Activated CD4-positive, alpha-beta memory T cell treated with anti-CD3 and anti-CD28 coated beads for 36 hours (primary cell): ENCODE measurements around the gene C9orf50. TPM values are rescaled to one million over a fixed set of nuclear protein-coding genes. Genes with fewer than 3 reads are reported as not detected.
"Not testable (repeated sequence)": the region's sequence is repeated elsewhere in the genome, so short reads cannot be mapped to it uniquely, and the experiment has no call there.

Experiments
- CTCF ChIA-PET: fragments of 350-600 bp; sonication (Branson Sonifier 250); formaldehyde crosslinking; loops from one replicate; lab custom pipeline; 2021; ENCODE audit warnings: antibody characterized with exemption, inconsistent platforms; lab: Charles Lee
- POLR2A ChIA-PET: fragments of 350-600 bp; sonication (Branson Sonifier 250); formaldehyde crosslinking; loops from one replicate; lab custom pipeline; 2021; ENCODE audit warnings: antibody characterized with exemption; lab: Charles Lee
- DNase-seq: peaks from one replicate; pipeline ENCODE4 v3.0.0-alpha.2; 2020
- H3K27ac Mint-ChIP-seq: one replicate; pipeline ENCODE4 v1.8.0; 2021; ENCODE audit warnings: mixed read lengths
- H3K27me3 Mint-ChIP-seq: one replicate; pipeline ENCODE4 v1.8.0; 2021; ENCODE audit warnings: mixed read lengths
- H3K36me3 Mint-ChIP-seq: one replicate; pipeline ENCODE4 v1.8.0; 2021; ENCODE audit warnings: mixed read lengths
- H3K4me1 Mint-ChIP-seq: one replicate; pipeline ENCODE4 v1.8.0; 2021; ENCODE audit warnings: low read depth, mixed read lengths
- H3K4me3 Mint-ChIP-seq: one replicate; pipeline ENCODE4 v1.8.0; 2021; ENCODE audit warnings: mild to moderate bottlenecking, mixed read lengths
- H3K9me3 Mint-ChIP-seq: one replicate; pipeline ENCODE4 v1.8.0; 2021; ENCODE audit warnings: mixed read lengths
- intact Hi-C: fragments of 100-400 bp; cut with micrococcal nuclease; formaldehyde crosslinking; loops from one replicate; pipeline ENCODE4 v1.15.1; 2023
- total RNA-seq, 2 experiments: library from RNA; stranded (reverse); gene quantifications; one replicate each; pipeline ENCODE4 v1.2.3, GENCODE V29; 2021

The C9orf50 gene
- total RNA-seq: not detected

GRCh38 chr9:129620669-129621295, at the start of gene C9orf50:
Gene C9orf50, minus strand, starts transcription at chr9:129621101. Its CDS starts 527 bp downstream, at chr9:129620574.
- Mint-ChIP-seq H3K27me3 (peaks cover 22% of the 10 kb centered on the region), H3K36me3 (no peaks in the 10 kb centered on the region), H3K27ac (no peak within 1 kb of the TSS), H3K4me1 (peaks cover 15% of the 10 kb centered on the region), H3K4me3 (peak within 1 kb of the TSS; percentile 12), H3K9me3 (no peaks in the 10 kb centered on the region)
- no peak for DNase-seq
- intact Hi-C loops: no loop called here
- POLR2A ChIA-PET: no interaction called here
- CTCF ChIA-PET: interaction anchor here (0.7 to 8.5 kb wide), 6 partner anchors 10 to 489 kb away, joined by 3 to 147 read pairs (median 6); partner anchors contain the start of gene IER5L

GRCh38 chr9:129669946-129670345, 49.0 kb upstream of the C9orf50 start:
- CTCF ChIA-PET: no interaction called here
- POLR2A ChIA-PET: no interaction called here
- Mint-ChIP-seq H3K27me3 (peaks cover 4% of the 10 kb centered on the region), H3K4me1 (no peaks in the 10 kb centered on the region), H3K9me3 (no peaks in the 10 kb centered on the region), H3K36me3 (no peaks in the 10 kb centered on the region), H3K27ac (no peak overlapping the region), H3K4me3 (no peak overlapping the region)
- intact Hi-C loops: no loop called here
- DNase-seq: no peak

GRCh38 chr9:129669141-129669718, 48.3 kb upstream of the C9orf50 start:
- POLR2A ChIA-PET: interaction anchor here (0.6 kb wide), 1 partner anchor 24 kb away, joined by 4 read pairs; no protein-coding TSS in a partner anchor
- no peaks in the 10 kb centered on the region for H3K36me3 Mint-ChIP-seq
- no peaks in the 10 kb centered on the region for H3K4me1 Mint-ChIP-seq
- DNase-seq: no peak
- intact Hi-C loops: no loop called here
- no peaks in the 10 kb centered on the region for H3K9me3 Mint-ChIP-seq
- peaks cover 6% of the 10 kb centered on the region for H3K27me3 Mint-ChIP-seq
- no peak overlapping the region for H3K4me3 Mint-ChIP-seq
- no peak overlapping the region for H3K27ac Mint-ChIP-seq
- CTCF ChIA-PET: no interaction called here

DNA sequence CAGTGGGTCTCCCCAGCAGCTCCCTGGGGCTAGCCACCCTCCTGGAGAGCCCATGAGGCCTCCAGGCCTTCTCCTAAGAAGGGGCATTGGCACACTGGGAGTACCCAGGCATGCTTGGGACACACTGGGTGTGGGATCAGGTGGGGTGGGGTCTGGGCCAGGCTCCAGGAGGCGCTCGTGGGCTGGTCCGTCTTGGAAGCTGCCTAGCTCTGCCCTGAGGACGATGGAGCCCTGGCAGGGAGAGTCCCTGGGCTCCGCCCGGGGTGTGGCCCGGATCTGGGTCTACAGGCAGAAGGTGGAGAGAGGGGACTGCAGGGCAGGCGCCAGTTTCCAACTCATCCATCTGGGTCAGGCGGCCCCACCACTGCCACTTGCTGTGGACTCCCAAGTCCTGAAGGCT, 46.9 kb upstream of the C9orf50 start:
- POLR2A ChIA-PET: no interaction called here
- intact Hi-C loops: no loop called here
- CTCF ChIA-PET: interaction anchor here (1.7 kb wide), 1 partner anchor 43 kb away, joined by 3 read pairs; no protein-coding TSS in a partner anchor
- Mint-ChIP-seq H3K36me3 (no peaks in the 10 kb centered on the region), H3K4me1 (no peaks in the 10 kb centered on the region), H3K9me3 (no peaks in the 10 kb centered on the region), H3K4me3 (no peak overlapping the region), H3K27me3 (peaks cover 5% of the 10 kb centered on the region), H3K27ac (no peak overlapping the region)
- DNase-seq: no peak

DNA sequence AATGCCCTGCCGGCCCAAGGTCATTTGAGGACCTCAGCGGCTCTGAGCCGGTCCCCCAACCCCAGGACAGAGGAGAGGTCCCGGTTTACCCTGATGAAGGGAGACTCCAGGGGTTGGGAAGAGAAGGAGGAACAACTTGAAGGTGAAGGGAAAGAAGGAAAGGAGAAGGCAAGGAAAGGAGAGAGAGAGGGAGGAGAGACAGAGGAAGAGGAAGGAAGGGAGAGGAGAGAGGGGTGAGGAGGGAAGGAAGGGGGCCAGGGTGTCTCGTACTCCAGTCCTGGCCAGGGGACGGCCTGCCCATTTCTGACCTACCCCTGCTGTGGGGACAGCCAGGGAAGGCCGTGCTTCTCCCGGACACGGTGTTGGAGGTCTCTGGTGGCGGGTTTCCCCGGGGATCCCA, 46.5 kb upstream of the C9orf50 start:
- H3K27me3 Mint-ChIP-seq: peaks cover 4% of the 10 kb centered on the region
- no peaks in the 10 kb centered on the region for H3K36me3 Mint-ChIP-seq
- no peaks in the 10 kb centered on the region for H3K9me3 Mint-ChIP-seq
- intact Hi-C loops: no loop called here
- no peaks in the 10 kb centered on the region for H3K4me1 Mint-ChIP-seq
- no peak overlapping the region for H3K4me3 Mint-ChIP-seq
- DNase-seq: no peak
- H3K27ac Mint-ChIP-seq: no peak overlapping the region
- POLR2A ChIA-PET: no interaction called here
- CTCF ChIA-PET: interaction anchor here (1.7 kb wide), 1 partner anchor 43 kb away, joined by 3 read pairs; no protein-coding TSS in a partner anchor

DNA sequence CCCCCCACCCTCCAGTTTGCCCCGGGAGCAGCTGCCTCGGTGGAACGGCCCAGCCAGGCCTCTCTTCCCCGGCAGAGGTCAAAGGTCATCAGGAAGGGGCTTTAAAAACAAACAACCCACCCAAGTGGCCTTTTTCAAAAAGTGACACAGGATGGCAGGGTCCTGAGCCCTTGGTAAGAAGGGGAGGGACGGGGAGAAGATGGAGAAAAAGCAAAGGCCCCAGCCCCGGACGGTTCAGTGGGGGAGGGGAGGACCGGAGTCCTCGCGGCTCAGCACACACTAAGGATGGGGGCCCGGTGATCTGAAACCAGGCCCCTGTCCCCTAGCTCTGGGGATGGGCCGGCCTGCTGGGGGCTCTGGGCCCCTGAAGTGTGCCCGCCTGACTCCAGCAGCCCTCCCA, 45.7 kb upstream of the C9orf50 start:
- no peak for DNase-seq
- Mint-ChIP-seq H3K4me3 (no peak overlapping the region), H3K36me3 (no peaks in the 10 kb centered on the region), H3K27me3 (peaks cover 4% of the 10 kb centered on the region), H3K27ac (no peak overlapping the region), H3K4me1 (no peaks in the 10 kb centered on the region), H3K9me3 (no peaks in the 10 kb centered on the region)
- intact Hi-C loops: no loop called here
- ChIA-PET CTCF (interaction anchor here (1.7 kb wide), 1 partner anchor 42 kb away, joined by 3 read pairs; no protein-coding TSS in a partner anchor), POLR2A (interaction anchor here (0.6 kb wide), 1 partner anchor 598 kb away, joined by 3 read pairs; no protein-coding TSS in a partner anchor)

GRCh38 chr9:129665814-129666520, 45.1 kb upstream of the C9orf50 start:
- Mint-ChIP-seq H3K4me3 (no peak overlapping the region), H3K36me3 (no peaks in the 10 kb centered on the region), H3K27me3 (peaks cover 4% of the 10 kb centered on the region), H3K27ac (no peak overlapping the region), H3K9me3 (no peaks in the 10 kb centered on the region), H3K4me1 (no peaks in the 10 kb centered on the region)
- intact Hi-C loops: no loop called here
- CTCF ChIA-PET: no interaction called here
- DNase-seq: no peak
- POLR2A ChIA-PET: interaction anchor here (0.6 kb wide), 1 partner anchor 597 kb away, joined by 3 read pairs; no protein-coding TSS in a partner anchor

GRCh38 chr9:129665389-129665775, 44.5 kb upstream of the C9orf50 start, which contains the start of gene PRRX2:
Gene PRRX2, plus strand, starts transcription at chr9:129665647. Its CDS starts 221 bp downstream, at chr9:129665868.
- Mint-ChIP-seq H3K36me3 (no peaks in the 10 kb centered on the region), H3K4me1 (no peaks in the 10 kb centered on the region), H3K9me3 (no peaks in the 10 kb centered on the region), H3K27me3 (peaks cover 4% of the 10 kb centered on the region), H3K27ac (no peak within 1 kb of the TSS), H3K4me3 (no peak within 1 kb of the TSS)
- ChIA-PET CTCF (no interaction called here), POLR2A (no interaction called here)
- peak; percentile 44 for DNase-seq
- intact Hi-C loops: no loop called here

GRCh38 chr9:129664746-129665388, 44.0 kb upstream of the C9orf50 start:
- H3K9me3 Mint-ChIP-seq: no peaks in the 10 kb centered on the region
- CTCF ChIA-PET: no interaction called here
- no peak overlapping the region for H3K4me3 Mint-ChIP-seq
- H3K27ac Mint-ChIP-seq: no peak overlapping the region
- no peaks in the 10 kb centered on the region for H3K4me1 Mint-ChIP-seq
- DNase-seq: no peak
- peaks cover 4% of the 10 kb centered on the region for H3K27me3 Mint-ChIP-seq
- POLR2A ChIA-PET: no interaction called here
- no peaks in the 10 kb centered on the region for H3K36me3 Mint-ChIP-seq
- intact Hi-C loops: no loop called here

DNA sequence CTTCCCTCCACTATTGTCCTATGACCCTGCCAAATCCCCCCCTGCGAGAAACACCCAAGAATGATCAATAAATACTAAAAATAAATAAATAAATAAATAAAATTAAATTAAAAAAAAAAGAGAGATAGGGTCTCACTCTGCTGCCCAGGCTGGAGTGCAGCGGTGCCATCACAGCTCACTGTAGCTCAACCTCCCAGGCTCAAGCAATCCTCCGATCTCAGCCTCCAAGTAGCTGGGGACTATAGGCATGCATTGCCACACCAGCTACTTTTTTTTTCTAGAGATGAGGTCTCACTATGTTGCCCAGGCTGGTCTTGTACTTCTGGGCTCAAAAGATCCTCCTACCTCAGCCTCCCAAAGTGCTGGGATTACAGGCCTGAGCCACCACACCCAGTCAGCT, 41.3 kb upstream of the C9orf50 start:
- CTCF ChIA-PET, H3K4me3 Mint-ChIP-seq, H3K9me3 Mint-ChIP-seq, intact Hi-C loops, H3K27ac Mint-ChIP-seq, H3K27me3 Mint-ChIP-seq, H3K4me1 Mint-ChIP-seq, DNase-seq, H3K36me3 Mint-ChIP-seq, POLR2A ChIA-PET: not testable (repeated sequence)

DNA sequence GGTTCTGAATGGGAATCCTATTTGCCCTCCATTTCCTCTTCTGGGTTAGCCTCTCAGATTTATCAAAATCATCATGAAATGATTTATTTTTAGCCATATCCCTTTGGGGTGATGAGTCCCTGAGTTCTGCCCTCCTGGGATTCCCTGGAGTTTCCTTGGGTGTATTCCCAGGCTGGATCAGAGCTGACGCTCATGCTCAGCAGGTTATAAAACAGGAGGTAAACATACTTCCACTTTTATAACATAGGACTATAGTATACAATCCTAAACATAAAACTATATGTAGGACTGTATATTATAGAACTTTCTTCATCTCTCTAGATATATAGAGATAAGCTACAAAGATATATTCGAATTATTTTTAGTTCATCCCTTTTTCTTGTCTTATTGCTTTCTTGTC, 40.1 kb upstream of the C9orf50 start:
- H3K4me3 Mint-ChIP-seq: no peak overlapping the region
- no peak for DNase-seq
- ChIA-PET POLR2A (no interaction called here), CTCF (interaction anchor here (1.4 kb wide), 1 partner anchor 76 kb away, joined by 6 read pairs; no protein-coding TSS in a partner anchor)
- H3K27me3 Mint-ChIP-seq: peaks cover 2% of the 10 kb centered on the region
- H3K9me3 Mint-ChIP-seq: no peaks in the 10 kb centered on the region
- H3K4me1 Mint-ChIP-seq: no peaks in the 10 kb centered on the region
- no peak overlapping the region for H3K27ac Mint-ChIP-seq
- no peaks in the 10 kb centered on the region for H3K36me3 Mint-ChIP-seq
- intact Hi-C loops: no loop called here
